Thyroid gland (tissue), 4 donors: ENCODE measurements around the gene CTSD. TPM values are rescaled to one million over a fixed set of nuclear protein-coding genes. Genes with fewer than 3 reads are reported as not detected.

Experiments
- DNase-seq, 2 donors: peaks; one replicate each; pipeline ENCODE4 v3.0.0-alpha.2; 2019
- H3K27ac ChIP-seq, 3 donors: fragments of 200-600 bp; sonication (generic); 1 replicate in 2 of 3; 2 replicates in 1 of 3; pipeline ENCODE4 v1.5.1; 2016 to 2019; ENCODE audit warnings: mild to moderate bottlenecking in 1 of 3, moderate library complexity in 1 of 3
- H3K27me3 ChIP-seq: fragments of 200-600 bp; sonication (generic); one replicate; pipeline ENCODE4 v1.5.1; 2019
- H3K36me3 ChIP-seq, 2 donors: fragments of 200-600 bp; sonication (generic); one replicate each; pipeline ENCODE4 v1.5.1; 2016 to 2019
- H3K4me1 ChIP-seq, 2 donors: fragments of 200-600 bp; sonication (generic); one replicate each; pipeline ENCODE4 v1.5.1; 2017 to 2019
- H3K4me3 ChIP-seq, 3 donors: fragments of 200-600 bp; sonication (generic); replicated peaks in 1 of 3; 1 replicate in 2 of 3; 2 replicates in 1 of 3; pipeline ENCODE4 v1.5.1; 2016; ENCODE audit warnings: mild to moderate bottlenecking in 1 of 3
- H3K9me3 ChIP-seq: fragments of 200-600 bp; sonication (generic); one replicate; pipeline ENCODE4 v1.5.1; 2017
- POLR2A ChIP-seq, 2 donors: fragments of 450-650 bp; IDR thresholded peaks; one replicate each; pipeline ENCODE4 v1.6.1; 2017; ENCODE audit warnings: antibody characterized with exemption in 2 of 2, mild to moderate bottlenecking in 2 of 2, moderate library complexity in 1 of 2
- WGBS, 2 donors: methylation state at CpG; one replicate each; pipeline ENCODE4 v1.1.5; 2017; 5-methylcytosine and 5-hydroxymethylcytosine counted together
- intact Hi-C: fragments of 100-400 bp; cut with DNase I; formaldehyde crosslinking; loops from one replicate; pipeline ENCODE4 v1.15.1; 2023
- total RNA-seq, 4 donors: library from RNA; depleted of rRNA; stranded (reverse); fragments of >200 nt; gene quantifications; one replicate each; pipeline ENCODE4 v1.2.3, GENCODE V29; 2016
- TF ChIP-seq, protein P1 (sequence below), 6 experiments: fragments of 200-600 bp in 3 of 6; fragments of 450-650 bp in 3 of 6; sonication (generic) in 3 of 6; IDR thresholded peaks; one replicate each; pipeline ENCODE4 v1.5.1; 2016 to 2019; ENCODE audit warnings: antibody characterized with exemption in 6 of 6, mild to moderate bottlenecking in 2 of 6, inconsistent platforms in 1 of 6, moderate library complexity in 1 of 6

CTSD gene
- total RNA-seq, 4 donors from 2014 or later, result 363 to 577 (median 457) TPM

DNA sequence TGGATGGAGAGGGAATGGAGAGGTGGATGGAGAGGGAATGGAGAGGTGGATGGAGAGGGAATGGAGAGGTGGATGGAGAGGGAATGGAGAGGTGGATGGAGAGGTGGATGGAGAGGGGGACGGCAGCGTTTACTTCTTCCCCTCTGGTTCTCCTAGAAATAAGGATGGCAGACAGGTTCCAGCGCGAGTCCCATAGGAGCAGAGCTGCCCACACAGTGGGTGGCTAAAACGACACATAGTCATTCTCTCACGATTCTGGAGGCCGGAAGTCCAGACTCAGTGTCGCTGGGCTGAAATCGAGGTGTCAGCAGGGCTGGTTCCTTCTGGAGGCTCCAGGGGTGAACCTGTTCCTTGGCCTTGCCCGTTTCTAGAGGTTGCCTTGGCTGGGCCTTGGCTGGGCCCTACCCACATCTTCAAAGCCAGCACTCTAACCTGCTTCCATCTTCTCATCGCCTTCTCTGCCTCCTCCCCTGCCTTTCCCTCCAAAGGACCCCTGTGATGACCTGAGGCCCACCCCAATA is 12.7 kb upstream of the CTSD start:
- Histone ChIP-seq H3K27ac (no peak overlapping the region), H3K4me1 (peaks cover 5 to 8% of the 10 kb centered on the region in 2 donors), H3K27me3 (no peaks in the 10 kb centered on the region), H3K36me3 (no peaks in the 10 kb centered on the region), H3K4me3 (no peak overlapping the region), H3K9me3 (no peaks in the 10 kb centered on the region)
- no peak for DNase-seq
- WGBS, 2 donors, result 89 to 90% methylated on average over 11 of the region's 11 CpGs
- intact Hi-C loops, result no loop called here
- TF ChIP-seq, protein P1, sequence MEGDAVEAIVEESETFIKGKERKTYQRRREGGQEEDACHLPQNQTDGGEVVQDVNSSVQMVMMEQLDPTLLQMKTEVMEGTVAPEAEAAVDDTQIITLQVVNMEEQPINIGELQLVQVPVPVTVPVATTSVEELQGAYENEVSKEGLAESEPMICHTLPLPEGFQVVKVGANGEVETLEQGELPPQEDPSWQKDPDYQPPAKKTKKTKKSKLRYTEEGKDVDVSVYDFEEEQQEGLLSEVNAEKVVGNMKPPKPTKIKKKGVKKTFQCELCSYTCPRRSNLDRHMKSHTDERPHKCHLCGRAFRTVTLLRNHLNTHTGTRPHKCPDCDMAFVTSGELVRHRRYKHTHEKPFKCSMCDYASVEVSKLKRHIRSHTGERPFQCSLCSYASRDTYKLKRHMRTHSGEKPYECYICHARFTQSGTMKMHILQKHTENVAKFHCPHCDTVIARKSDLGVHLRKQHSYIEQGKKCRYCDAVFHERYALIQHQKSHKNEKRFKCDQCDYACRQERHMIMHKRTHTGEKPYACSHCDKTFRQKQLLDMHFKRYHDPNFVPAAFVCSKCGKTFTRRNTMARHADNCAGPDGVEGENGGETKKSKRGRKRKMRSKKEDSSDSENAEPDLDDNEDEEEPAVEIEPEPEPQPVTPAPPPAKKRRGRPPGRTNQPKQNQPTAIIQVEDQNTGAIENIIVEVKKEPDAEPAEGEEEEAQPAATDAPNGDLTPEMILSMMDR (IDR thresholded peaks at IDR 0.05), result no peak
- no peak for TF ChIP-seq POLR2A (IDR thresholded peaks at IDR 0.05)

GRCh38 chr11:1774886-1775285 is 11.2 kb upstream of the CTSD start:
- H3K36me3 ChIP-seq, result no peaks in the 10 kb centered on the region
- H3K27me3 ChIP-seq, result no peaks in the 10 kb centered on the region
- H3K4me3 ChIP-seq, result no peak overlapping the region
- H3K4me1 ChIP-seq, result peaks cover 5 to 8% of the 10 kb centered on the region in 2 donors
- DNase-seq, result no peak
- no peaks in the 10 kb centered on the region for H3K9me3 ChIP-seq
- no peak overlapping the region for H3K27ac ChIP-seq
- TF ChIP-seq, protein P1 (IDR thresholded peaks at IDR 0.05), result no peak
- no peak for TF ChIP-seq POLR2A (IDR thresholded peaks at IDR 0.05)
- intact Hi-C loops, result no loop called here
- WGBS, 2 donors, result 77 to 84% methylated on average over 12 of the region's 12 CpGs

DNA sequence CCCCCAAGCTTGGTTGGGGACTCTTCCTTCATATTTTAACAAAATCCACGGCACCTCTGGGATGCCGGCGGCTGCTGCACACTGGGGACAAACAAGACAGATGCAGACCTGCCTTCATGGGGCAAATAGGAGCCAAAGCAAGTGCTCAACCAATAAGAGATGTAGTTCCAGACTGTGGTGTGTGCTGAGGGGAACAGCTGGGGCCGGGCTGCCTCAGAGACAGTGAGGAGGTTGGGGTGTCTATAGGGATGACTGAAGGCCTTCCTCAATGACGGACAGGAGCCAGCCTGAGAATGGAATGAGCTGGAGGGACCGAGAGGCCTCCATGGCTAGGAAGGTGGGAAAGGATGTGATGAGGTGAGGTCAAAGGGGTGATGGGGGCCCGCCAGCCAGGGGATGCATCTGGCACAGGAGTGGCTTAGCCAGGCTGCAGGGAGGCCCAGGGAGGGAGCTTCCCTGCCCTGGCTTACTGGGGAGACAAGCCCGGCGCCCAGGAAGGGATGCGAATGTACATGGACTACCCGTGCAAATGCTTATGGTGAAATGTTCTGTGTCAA is 10.3 kb upstream of the CTSD start:
- no peak for DNase-seq
- Histone ChIP-seq H3K4me1 (peaks cover 5 to 8% of the 10 kb centered on the region in 2 donors), H3K36me3 (no peaks in the 10 kb centered on the region), H3K27me3 (no peaks in the 10 kb centered on the region), H3K27ac (no peak overlapping the region), H3K4me3 (no peak overlapping the region), H3K9me3 (no peaks in the 10 kb centered on the region)
- no peak for TF ChIP-seq POLR2A (IDR thresholded peaks at IDR 0.05)
- TF ChIP-seq, protein P1 (IDR thresholded peaks at IDR 0.05), result no peak
- intact Hi-C loops, result no loop called here
- 94 to 95% methylated on average over 11 of the region's 11 CpGs for WGBS, 2 donors

GRCh38 chr11:1773131-1773993 is 9.6 kb upstream of the CTSD start:
- no peaks in the 10 kb centered on the region for H3K27me3 ChIP-seq
- H3K36me3 ChIP-seq, result no peaks in the 10 kb centered on the region
- no peak for TF ChIP-seq POLR2A (IDR thresholded peaks at IDR 0.05)
- TF ChIP-seq, protein P1 (IDR thresholded peaks at IDR 0.05), result no peak
- no peak overlapping the region for H3K27ac ChIP-seq
- peaks cover 5 to 8% of the 10 kb centered on the region in 2 donors for H3K4me1 ChIP-seq
- DNase-seq, result peak in 1 of 2 donors; percentile 2
- H3K4me3 ChIP-seq, result no peak overlapping the region
- WGBS, 2 donors, result 85 to 88% methylated on average over 6 to 9 of the region's 10 CpGs
- intact Hi-C loops, result no loop called here
- no peaks in the 10 kb centered on the region for H3K9me3 ChIP-seq
